Measurements from ENCODE around the gene RASAL3.

RASAL3 gene

GRCh38 chr19:15424692-15425272 lies 39.6 kb downstream of the RASAL3 start:
- no peak for TF ChIP-seq CTCF (IDR thresholded peaks at IDR 0.05; ENCODE audit: extremely low read depth, insufficient read depth, missing control alignments)
- in situ Hi-C loops (cut with MboI; ENCODE audit: low pct_unique_long_range_greater_than_20kb, low sequenced_read_pairs, unreplicated experiment) = loop anchor here (10.0 kb wide), 1 partner anchor 130 kb away; no protein-coding TSS in a partner anchor
- DNase-seq (ENCODE audit: low spot score) = no peak

- no peak for TF ChIP-seq CTCF (IDR thresholded peaks at IDR 0.05; ENCODE audit: extremely low read depth, insufficient read depth, missing control alignments)
- in situ Hi-C loops (cut with MboI; ENCODE audit: low pct_unique_long_range_greater_than_20kb, low sequenced_read_pairs, unreplicated experiment) = loop anchor here (10.0 kb wide), 1 partner anchor 131 kb away; no protein-coding TSS in a partner anchor
- no peak for DNase-seq (ENCODE audit: low spot score)
Measured at GRCh38 chr19:15424121-15424520, 40.2 kb downstream of the RASAL3 start.

- no peak for DNase-seq (ENCODE audit: low spot score)
- no peak for TF ChIP-seq CTCF (IDR thresholded peaks at IDR 0.05; ENCODE audit: extremely low read depth, insufficient read depth, missing control alignments)
- in situ Hi-C loops (cut with MboI; ENCODE audit: low pct_unique_long_range_greater_than_20kb, low sequenced_read_pairs, unreplicated experiment) = loop anchor here (10.0 kb wide), 1 partner anchor 132 kb away; no protein-coding TSS in a partner anchor
Measured at GRCh38 chr19:15423130-15423529, 41.2 kb downstream of the RASAL3 start.

GRCh38 chr19:15422296-15423075 lies 41.9 kb downstream of the RASAL3 start:
- in situ Hi-C loops (cut with MboI; ENCODE audit: low pct_unique_long_range_greater_than_20kb, low sequenced_read_pairs, unreplicated experiment) = loop anchor here (10.0 kb wide), 1 partner anchor 132 kb away; no protein-coding TSS in a partner anchor
- DNase-seq (ENCODE audit: low spot score) = no peak
- no peak for TF ChIP-seq CTCF (IDR thresholded peaks at IDR 0.05; ENCODE audit: extremely low read depth, insufficient read depth, missing control alignments)

- TF ChIP-seq CTCF (IDR thresholded peaks at IDR 0.05; ENCODE audit: extremely low read depth, insufficient read depth, missing control alignments) = no peak
- in situ Hi-C loops (cut with MboI; ENCODE audit: low pct_unique_long_range_greater_than_20kb, low sequenced_read_pairs, unreplicated experiment) = loop anchor here (10.0 kb wide), 1 partner anchor 133 kb away; no protein-coding TSS in a partner anchor
- DNase-seq (ENCODE audit: low spot score) = no peak
Measured at GRCh38 chr19:15421721-15422260, 42.6 kb downstream of the RASAL3 start.

- no peak for DNase-seq (ENCODE audit: low spot score)
- no peak for TF ChIP-seq CTCF (IDR thresholded peaks at IDR 0.05; ENCODE audit: extremely low read depth, insufficient read depth, missing control alignments)
- in situ Hi-C loops (cut with MboI; ENCODE audit: low pct_unique_long_range_greater_than_20kb, low sequenced_read_pairs, unreplicated experiment) = loop anchor here (10.0 kb wide), 1 partner anchor 134 kb away; no protein-coding TSS in a partner anchor
Measured at GRCh38 chr19:15421136-15421695, 43.1 kb downstream of the RASAL3 start.
